ENCODE measurements around the gene NYAP2. TPM values are rescaled to one million over a fixed set of nuclear protein-coding genes. Genes with fewer than 3 reads are reported as not detected.

Gene NYAP2
- total and polyA plus RNA-seq, 2 of the 4 experiments (the other 2 are of a cell fraction) = not detected

DNA sequence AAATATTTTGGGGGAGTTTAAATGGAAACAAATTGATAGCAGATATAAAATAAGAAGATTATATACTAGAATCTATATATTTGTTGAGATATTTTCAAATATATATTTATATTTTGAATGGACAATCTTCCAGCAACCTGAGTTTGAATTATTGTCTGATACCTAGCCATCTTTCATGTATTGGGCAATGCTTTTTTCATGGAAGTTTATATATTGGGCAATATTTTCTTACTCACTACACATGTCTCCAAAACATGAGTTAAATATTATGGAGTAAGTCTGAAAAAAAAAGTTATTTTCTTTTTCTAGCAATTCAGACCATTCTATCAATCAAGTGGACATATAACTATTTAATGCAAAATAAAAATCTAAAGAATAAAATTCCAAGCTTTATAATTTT is 295.2 kb downstream of the NYAP2 start:
- no peak overlapping the region for H3K27ac ChIP-seq (ENCODE audit: insufficient read depth, low read length)
- H4K5ac ChIP-seq (ENCODE audit: low read depth, low read length) = no peak overlapping the region
- H3K56ac ChIP-seq (ENCODE audit: extremely low read depth, insufficient read depth, low read length) = no peak overlapping the region
- no peak overlapping the region for H3K4ac ChIP-seq (ENCODE audit: low read depth, low read length)
- H2AFZ ChIP-seq (replicated peaks; ENCODE audit: low read length, poor library complexity) = no peak overlapping the region
- no peaks in the 10 kb centered on the region for H3K36me3 ChIP-seq (ENCODE audit: control insufficient read depth, insufficient read depth, low read length)
- BruUV-seq (replicated peaks) = no TSS peak
- no peak overlapping the region for H2BK5ac ChIP-seq (ENCODE audit: low read depth, low read length, poor library complexity, severe bottlenecking)
- H3K23ac ChIP-seq (ENCODE audit: low read depth, low read length) = no peak overlapping the region
- POLR2A ChIA-PET (ENCODE audit: unreplicated experiment) = no interaction called here
- H3K27me3 ChIP-seq (ENCODE audit: control insufficient read depth, insufficient read depth, low read length) = no peaks in the 10 kb centered on the region
- no peaks in the 10 kb centered on the region for H3K4me1 ChIP-seq (ENCODE audit: control insufficient read depth, insufficient read depth, low read length)
- no peak for DNase-seq
- TF ChIP-seq CHD1 (IDR thresholded peaks at IDR 0.05; ENCODE audit: low read depth, low read length) (no peak), CEBPB (IDR thresholded peaks at IDR 0.05; ENCODE audit: low read depth, low read length) (peak; percentile 75)
- H3K14ac ChIP-seq (replicated peaks; ENCODE audit: low read depth, low read length) = no peak overlapping the region
- H2BK120ac ChIP-seq (ENCODE audit: low read depth, low read length) = no peak overlapping the region
- dilution Hi-C loops (cut with HindIII; ENCODE audit: low sequenced_read_pairs, unreplicated experiment) (no loop called here), in situ Hi-C loops (cut with MboI; ENCODE audit: low sequenced_read_pairs) (no loop called here), intact Hi-C loops (cut with micrococcal nuclease) (no loop called here)
- H4K91ac ChIP-seq (ENCODE audit: insufficient read depth, low read depth, low read length) = no peak overlapping the region
- no peak overlapping the region for H4K8ac ChIP-seq (ENCODE audit: low read depth in 2 of 2, low read length in 2 of 2)
- no peak overlapping the region for H3K4me3 ChIP-seq (ENCODE audit: insufficient read depth, low read depth, low read length)
- H2AK5ac ChIP-seq (ENCODE audit: low read depth, low read length) = no peak overlapping the region
- H4K20me1 ChIP-seq (ENCODE audit: insufficient read depth, low read length) = no peaks in the 10 kb centered on the region
- H3K18ac ChIP-seq (ENCODE audit: low read depth, low read length) = no peak overlapping the region
- no peak overlapping the region for H2BK20ac ChIP-seq (ENCODE audit: low read depth, low read length)
- no peak for ATAC-seq (ENCODE audit: low read depth)
- no peak overlapping the region for H2BK15ac ChIP-seq (ENCODE audit: low read depth, low read length)
- no peak overlapping the region for H3K4me2 ChIP-seq (ENCODE audit: low read depth, low read length)
- no peak overlapping the region for H3K9ac ChIP-seq (ENCODE audit: low read depth, low read length)
- CTCF ChIA-PET = interaction anchor here (0.6 kb wide), 1 partner anchor 28 kb away, joined by 5 read pairs; no protein-coding TSS in a partner anchor
- H3K9me3 ChIP-seq (ENCODE audit: control insufficient read depth, insufficient read depth, low read length) = no peaks in the 10 kb centered on the region
- no peaks in the 10 kb centered on the region for H3K79me1 ChIP-seq (ENCODE audit: low read depth in 1 of 2, low read length in 2 of 2)
- no peaks in the 10 kb centered on the region; the same call in 1 of the 2 replicates for H3K9me1 ChIP-seq (ENCODE audit: insufficient read depth, low read length)
- no peak overlapping the region for H2AK9ac ChIP-seq (replicated peaks; ENCODE audit: low read depth, low read length, poor library complexity)
